Lung (tissue), 12 donors: ENCODE results near the gene RIN3. TPM values are rescaled to one million over a fixed set of nuclear protein-coding genes. Genes with fewer than 3 reads are reported as not detected.

Experiments
- ATAC-seq: fragments of 200-7000 bp; cut with Tn5 transposase; one replicate; pipeline ENCODE4 v1.9.1; 2020; ENCODE audit warnings: moderate number of reproducible peaks; ENCODE audit not compliant: insufficient read depth, low FRiP score
- DNase-seq, 3 donors: peaks; one replicate each; pipeline ENCODE4 v3.0.0-alpha.2; 2013 to 2017
- H3K27ac ChIP-seq, 2 donors: one replicate each; pipeline ENCODE4 v1.5.1; 2013; ENCODE audit warnings: mild to moderate bottlenecking in 2 of 2, moderate library complexity in 2 of 2, control low read depth in 1 of 2, inconsistent platforms in 1 of 2, low read depth in 1 of 2, low read length in 1 of 2
- H3K27me3 ChIP-seq, 3 donors: one replicate each; pipeline ENCODE4 v1.5.1; 2013; ENCODE audit warnings: low read length in 2 of 3; ENCODE audit not compliant: control insufficient read depth in 3 of 3, insufficient read depth in 3 of 3
- H3K36me3 ChIP-seq, 4 donors: one replicate each; pipeline ENCODE4 v1.5.1; 2013; ENCODE audit warnings: low read length in 4 of 4, mild to moderate bottlenecking in 1 of 4, moderate library complexity in 1 of 4; ENCODE audit not compliant: control insufficient read depth in 4 of 4, insufficient read depth in 4 of 4
- H3K4me1 ChIP-seq, 5 donors: one replicate each; pipeline ENCODE4 v1.5.1; 2013; ENCODE audit warnings: low read length in 5 of 5, mild to moderate bottlenecking in 2 of 5, moderate library complexity in 1 of 5; ENCODE audit not compliant: control insufficient read depth in 5 of 5, insufficient read depth in 5 of 5
- H3K4me3 ChIP-seq: one replicate; pipeline ENCODE4 v1.5.1; 2013; ENCODE audit warnings: mild to moderate bottlenecking, control low read depth, moderate library complexity
- H3K9ac ChIP-seq, 2 donors: one replicate each; pipeline ENCODE4 v1.5.1; 2013; ENCODE audit warnings: low read length in 2 of 2, control low read depth in 1 of 2; ENCODE audit not compliant: insufficient read depth in 1 of 2
- H3K9me3 ChIP-seq, 4 donors: one replicate each; pipeline ENCODE4 v1.5.1; 2013; ENCODE audit warnings: low read length in 3 of 4, mild to moderate bottlenecking in 1 of 4, moderate library complexity in 1 of 4; ENCODE audit not compliant: control insufficient read depth in 4 of 4, insufficient read depth in 3 of 4
- WGBS, 2 donors: extraction: QIAGEN DNeasy Blood & Tissue Kit; methylation state at CpG; one replicate each; pipeline ENCODE4 v1.1.7; 2013; 5-methylcytosine and 5-hydroxymethylcytosine counted together
- polyA plus RNA-seq, 2 donors: library from polyadenylated mRNA; stranded (reverse); fragments of 200-250 nt; gene quantifications; one replicate each; pipeline ENCODE4 v1.2.1, GENCODE V29; 2013
- total RNA-seq, 2 donors: library from RNA; depleted of rRNA in 1 of 2; stranded (reverse); fragments of >200 nt in 1 of 2; gene quantifications; one replicate each; pipeline ENCODE4 v1.2.1, GENCODE V29; 2014 to 2021
- TF ChIP-seq, protein P1 (sequence below): IDR thresholded peaks from 2 replicates; pipeline ENCODE4 v1.5.1; 2012; ENCODE audit warnings: mild to moderate bottlenecking; ENCODE audit errors: control extremely low read depth, extremely low read depth
- donor health status: control.
- donor health status: control.
- donor health status: Bipolar disorder and iron deficiency.
- donor health status: healthy.
- donor health status: DM: yes; HTN: yes; CAD: no.

RIN3 gene
- total and polyA plus RNA-seq, 4 donors = 19.3 to 55.5 (median 40.2) TPM

DNA sequence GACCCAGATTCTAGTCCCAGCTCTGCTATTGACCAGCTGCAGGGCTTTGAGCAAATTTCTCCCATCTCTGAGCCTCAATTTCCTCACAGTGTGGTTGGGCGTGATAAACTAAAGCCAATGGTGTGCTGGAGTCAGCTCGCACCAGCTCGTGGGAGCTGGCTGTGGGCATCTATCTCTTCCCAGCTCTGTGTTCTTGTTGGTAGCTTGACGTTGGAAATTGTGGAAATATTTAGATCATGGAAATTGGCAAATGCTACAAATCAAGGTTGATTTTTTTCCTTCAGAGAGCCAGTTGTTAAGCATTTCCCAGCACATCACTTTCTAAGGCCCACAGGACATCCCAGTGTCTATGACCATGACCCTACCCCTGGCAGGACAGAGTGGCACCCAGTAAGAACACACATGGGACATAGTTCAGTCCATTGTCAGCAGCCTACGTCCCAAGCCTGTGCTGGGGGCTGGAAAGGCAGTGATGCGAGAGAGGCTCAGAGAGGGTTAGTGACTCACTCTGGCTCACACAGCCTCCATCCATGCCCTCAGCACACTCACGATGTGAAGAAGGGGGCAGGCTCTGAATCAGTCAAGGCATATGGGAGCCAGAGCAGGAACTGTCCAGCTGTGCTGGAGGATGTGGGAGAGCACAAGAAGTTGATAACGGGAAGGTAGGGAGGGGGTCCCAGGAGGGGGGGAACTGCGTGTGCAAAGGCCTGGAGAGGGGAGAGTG lies 157.2 kb downstream of the RIN3 start:
- WGBS, 2 donors = 70 to 82% methylated on average over 9 of the region's 9 CpGs
- peak overlapping the region in 1 of 2 donors; percentile 20 for H3K27ac ChIP-seq

DNA sequence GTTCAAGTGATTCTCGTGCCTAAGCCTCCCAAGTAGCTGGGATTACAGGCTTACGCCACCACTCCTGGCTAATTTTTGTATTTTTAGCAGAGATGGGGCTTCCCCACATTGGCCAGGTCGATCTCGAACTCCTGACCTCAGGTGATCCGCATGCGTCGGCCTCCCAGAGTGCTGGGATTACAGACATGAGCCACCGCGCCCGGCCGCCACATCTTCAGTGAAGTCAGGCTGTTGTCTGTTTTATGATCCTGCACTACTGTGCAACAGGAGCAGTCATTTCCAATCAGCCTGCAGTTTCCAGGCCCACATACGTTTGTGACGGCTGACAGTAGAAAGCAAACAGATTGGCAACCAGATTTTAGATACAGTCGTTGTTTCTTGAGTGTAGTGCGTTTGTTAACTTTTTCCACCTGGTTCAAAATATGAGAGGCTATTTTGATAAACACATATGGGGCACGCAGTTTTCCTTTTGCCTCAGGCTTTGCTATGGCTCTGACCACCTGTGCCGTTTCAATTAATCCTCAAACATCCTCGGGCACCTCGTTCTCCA lies 160.1 kb downstream of the RIN3 start:
- Histone ChIP-seq H3K27me3 (no peaks in the 10 kb centered on the region), H3K9ac (no peak overlapping the region), H3K4me1 (peaks cover 0 to 9% (median 4%) of the 10 kb centered on the region in 5 donors), H3K36me3 (peaks cover 0 to 25% (median 16%) of the 10 kb centered on the region in 4 donors), H3K27ac (no peak overlapping the region), H3K9me3 (no peaks in the 10 kb centered on the region), H3K4me3 (no peak overlapping the region)
- no peak for ATAC-seq
- no peak for DNase-seq
- 80 to 93% methylated on average over 19 of the region's 19 CpGs for WGBS, 2 donors
- TF ChIP-seq, protein P1, sequence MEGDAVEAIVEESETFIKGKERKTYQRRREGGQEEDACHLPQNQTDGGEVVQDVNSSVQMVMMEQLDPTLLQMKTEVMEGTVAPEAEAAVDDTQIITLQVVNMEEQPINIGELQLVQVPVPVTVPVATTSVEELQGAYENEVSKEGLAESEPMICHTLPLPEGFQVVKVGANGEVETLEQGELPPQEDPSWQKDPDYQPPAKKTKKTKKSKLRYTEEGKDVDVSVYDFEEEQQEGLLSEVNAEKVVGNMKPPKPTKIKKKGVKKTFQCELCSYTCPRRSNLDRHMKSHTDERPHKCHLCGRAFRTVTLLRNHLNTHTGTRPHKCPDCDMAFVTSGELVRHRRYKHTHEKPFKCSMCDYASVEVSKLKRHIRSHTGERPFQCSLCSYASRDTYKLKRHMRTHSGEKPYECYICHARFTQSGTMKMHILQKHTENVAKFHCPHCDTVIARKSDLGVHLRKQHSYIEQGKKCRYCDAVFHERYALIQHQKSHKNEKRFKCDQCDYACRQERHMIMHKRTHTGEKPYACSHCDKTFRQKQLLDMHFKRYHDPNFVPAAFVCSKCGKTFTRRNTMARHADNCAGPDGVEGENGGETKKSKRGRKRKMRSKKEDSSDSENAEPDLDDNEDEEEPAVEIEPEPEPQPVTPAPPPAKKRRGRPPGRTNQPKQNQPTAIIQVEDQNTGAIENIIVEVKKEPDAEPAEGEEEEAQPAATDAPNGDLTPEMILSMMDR = no peak

More for the DNA sequence above, 157.2 kb downstream of the RIN3 start:
- H3K27me3 ChIP-seq = no peaks in the 10 kb centered on the region
- ATAC-seq (no peak), DNase-seq (no peak)
- no peak overlapping the region for H3K4me3 ChIP-seq
- no peaks in the 10 kb centered on the region for H3K9me3 ChIP-seq
- H3K36me3 ChIP-seq = peaks cover 0 to 12% (median 8%) of the 10 kb centered on the region in 4 donors
- H3K4me1 ChIP-seq = peaks cover 0 to 9% (median 4%) of the 10 kb centered on the region in 5 donors
- TF ChIP-seq, protein P1 = no peak
- H3K9ac ChIP-seq = no peak overlapping the region

DNA sequence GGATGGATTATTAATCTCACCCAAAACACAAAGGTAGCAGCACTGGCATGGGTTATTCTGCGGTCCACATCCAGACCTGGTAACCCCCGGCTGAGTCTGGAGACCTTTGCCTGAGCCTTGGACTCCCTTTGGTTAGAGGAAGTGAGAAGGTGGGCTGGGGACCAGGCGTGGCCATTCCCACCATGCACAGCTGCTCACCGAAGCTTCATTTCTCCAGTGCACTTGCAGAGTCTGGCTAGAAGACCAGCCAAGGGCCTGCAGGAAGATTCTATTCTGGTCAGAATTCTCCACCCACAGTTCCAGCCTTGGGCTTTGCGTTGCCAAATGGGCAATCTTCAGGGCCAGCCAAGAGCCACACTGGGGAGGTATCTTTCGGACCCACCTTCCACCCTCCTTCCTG lies 161.8 kb downstream of the RIN3 start:
- no peak for DNase-seq
- TF ChIP-seq, protein P1 = no peak
- no peak for ATAC-seq
- Histone ChIP-seq H3K27me3 (no peaks in the 10 kb centered on the region), H3K9me3 (peaks cover 0 to 1% (median 0%) of the 10 kb centered on the region in 4 donors), H3K4me3 (no peak overlapping the region), H3K4me1 (peaks cover 0 to 4% (median 3%) of the 10 kb centered on the region in 5 donors), H3K36me3 (peaks cover 0 to 32% (median 20%) of the 10 kb centered on the region in 4 donors), H3K27ac (peak overlapping the region in 1 of 2 donors; percentile 5), H3K9ac (no peak overlapping the region)
- WGBS, 2 donors = 70 to 83% methylated on average over 6 of the region's 6 CpGs
